PC-3 (cell line): Measurements from ENCODE around the gene PTPRD. TPM values are rescaled to one million over a fixed set of nuclear protein-coding genes. Genes with fewer than 3 reads are reported as not detected.

Experiments used
- ATAC-seq: fragments of 200-7000 bp; cut with Tn5 transposase; 2 replicates; pipeline ENCODE4 v1.9.1; 2020; ENCODE audit warnings: mild to moderate bottlenecking, moderate library complexity
- BruUV-seq: library from RNA; stranded (reverse); fragments of 400-500 nt; replicated peaks from 2 replicates; lab custom pipeline; 2021; lab: Mats Ljungman, UMichigan
- CTCF ChIA-PET: fragments of 300-600 bp; sonication (Branson Sonifier 250); formaldehyde crosslinking; loops from one replicate; lab custom pipeline; 2022; ENCODE audit warnings: antibody characterized with exemption; lab: Charles Lee
- POLR2A ChIA-PET: fragments of 300-600 bp; sonication (Branson Sonifier 250); formaldehyde crosslinking; loops from one replicate; lab custom pipeline; 2022; ENCODE audit warnings: antibody characterized with exemption; ENCODE audit not compliant: unreplicated experiment; lab: Charles Lee
- DNase-seq: peaks from one replicate; pipeline ENCODE4 v3.0.0-alpha.2; 2015
- H2AFZ ChIP-seq: fragments of 300-600 bp; sonication (generic); 2 replicates; pipeline ENCODE4 v1.6.0; 2016; ENCODE audit warnings: antibody characterized with exemption, low read length
- H3F3A ChIP-seq: fragments of 300-600 bp; sonication (generic); one replicate; pipeline ENCODE4 v1.6.0; 2017; ENCODE audit warnings: antibody characterized with exemption, low read length, control low read depth, mild to moderate bottlenecking; ENCODE audit not compliant: unreplicated experiment
- H3K27ac ChIP-seq: fragments of 300-600 bp; sonication (generic); 2 replicates; pipeline ENCODE4 v1.5.1; 2016; ENCODE audit warnings: mild to moderate bottlenecking, low read length
- H3K27me3 ChIP-seq: fragments of 300-600 bp; sonication (generic); 2 replicates; pipeline ENCODE4 v1.6.1; 2016; ENCODE audit warnings: low read length, mixed read lengths
- H3K36me3 ChIP-seq: fragments of 300-600 bp; sonication (generic); 2 replicates; pipeline ENCODE4 v1.6.1; 2016; ENCODE audit warnings: low read depth, mixed run types, low read length, mixed read lengths
- H3K4me1 ChIP-seq: fragments of 300-600 bp; sonication (generic); 2 replicates; pipeline ENCODE4 v1.5.1; 2016; ENCODE audit warnings: low read length; ENCODE audit not compliant: insufficient read depth
- H3K4me2 ChIP-seq: fragments of 300-600 bp; sonication (generic); 2 replicates; pipeline ENCODE4 v1.6.0; 2016; ENCODE audit warnings: low read length
- H3K4me3 ChIP-seq: fragments of 300-600 bp; sonication (generic); 2 replicates; pipeline ENCODE4 v1.5.1; 2016; ENCODE audit warnings: mild to moderate bottlenecking, low read length, mixed read lengths
- H3K79me2 ChIP-seq: fragments of 300-600 bp; sonication (generic); 2 replicates; pipeline ENCODE4 v1.6.1; 2017; ENCODE audit warnings: low read length, mixed read lengths
- H3K9ac ChIP-seq: fragments of 300-600 bp; sonication (generic); 2 replicates; pipeline ENCODE4 v1.6.0; 2016; ENCODE audit warnings: mild to moderate bottlenecking, low read length
- H3K9me2 ChIP-seq: fragments of 300-600 bp; sonication (generic); replicated peaks from 2 replicates; pipeline ENCODE4 v1.6.1; 2016; ENCODE audit warnings: mixed run types, low read length, mixed read lengths
- H3K9me3 ChIP-seq: fragments of 300-600 bp; sonication (generic); 2 replicates; pipeline ENCODE4 v1.6.1; 2016; ENCODE audit warnings: low read length, mixed read lengths
- H4K20me1 ChIP-seq: fragments of 300-600 bp; sonication (generic); 2 replicates; pipeline ENCODE4 v1.6.1; 2016; ENCODE audit warnings: low read length, mixed read lengths
- CTCF ChIP-seq: fragments of 300-600 bp; sonication (generic); conservative IDR thresholded peaks from 2 replicates; pipeline ENCODE4 v1.5.1; 2017; ENCODE audit warnings: antibody characterized with exemption, low read depth, mild to moderate bottlenecking, low read length
- EZH2 ChIP-seq: fragments of 300-600 bp; sonication (generic); IDR thresholded peaks from one replicate; pipeline ENCODE4 v1.6.1; 2017; ENCODE audit warnings: antibody characterized with exemption, mild to moderate bottlenecking, low read length; ENCODE audit not compliant: unreplicated experiment
- EZH2phosphoT487 ChIP-seq: fragments of 300-600 bp; sonication (generic); IDR thresholded peaks from 2 replicates; pipeline ENCODE4 v1.6.1; 2018; ENCODE audit warnings: mild to moderate bottlenecking, antibody characterized with exemption, low read length, borderline replicate concordance
- intact Hi-C: fragments of 100-400 bp; cut with micrococcal nuclease; formaldehyde crosslinking; loops from 2 replicates; pipeline ENCODE4 v1.9.0; 2023
- total RNA-seq: library from RNA; depleted of rRNA; stranded (reverse); fragments of >200 nt; gene quantifications from 2 replicates; pipeline ENCODE4 v1.2.3, GENCODE V29; 2014

The PTPRD gene
- total RNA-seq, 1 experiment from 2014 or later: not detected

- no peaks in the 10 kb centered on the region for H4K20me1 ChIP-seq
- BruUV-seq: no TSS peak
- no peaks in the 10 kb centered on the region for H3K4me1 ChIP-seq
- no peak for DNase-seq
- no peak overlapping the region for H2AFZ ChIP-seq
- H3K4me3 ChIP-seq: no peak overlapping the region
- intact Hi-C loops: no loop called here
- H3K36me3 ChIP-seq: no peaks in the 10 kb centered on the region
- TF ChIP-seq EZH2 (no peak), CTCF (no peak), EZH2phosphoT487 (no peak)
- H3K9ac ChIP-seq: no peak overlapping the region
- no peaks in the 10 kb centered on the region for H3K79me2 ChIP-seq
- ChIA-PET POLR2A (no interaction called here), CTCF (no interaction called here)
- no peak overlapping the region for H3K27ac ChIP-seq
- no peaks in the 10 kb centered on the region for H3K27me3 ChIP-seq
- H3F3A ChIP-seq: no peaks in the 10 kb centered on the region
- H3K4me2 ChIP-seq: no peak overlapping the region
- ATAC-seq: no peak
- no peaks in the 10 kb centered on the region for H3K9me2 ChIP-seq
- H3K9me3 ChIP-seq: no peaks in the 10 kb centered on the region; the same call in 1 of the 2 replicates
Observed at GRCh38 chr9:8365466-8366160, 2247.2 kb downstream of the PTPRD start.

GRCh38 chr9:8365029-8365428 is 2247.8 kb downstream of the PTPRD start:
- H3K4me2 ChIP-seq: no peak overlapping the region
- no peak for TF ChIP-seq CTCF
- no peaks in the 10 kb centered on the region for H3F3A ChIP-seq
- DNase-seq (peak; percentile 1), ATAC-seq (no peak)
- no peak overlapping the region for H2AFZ ChIP-seq
- no peak overlapping the region for H3K4me3 ChIP-seq
- intact Hi-C loops: no loop called here
- no TSS peak for BruUV-seq
- CTCF ChIA-PET: no interaction called here
- H3K9me2 ChIP-seq: no peaks in the 10 kb centered on the region
- no peaks in the 10 kb centered on the region for H3K36me3 ChIP-seq
- H3K27ac ChIP-seq: no peak overlapping the region
- H3K4me1 ChIP-seq: no peaks in the 10 kb centered on the region
- H4K20me1 ChIP-seq: no peaks in the 10 kb centered on the region
- POLR2A ChIA-PET: no interaction called here
- H3K9ac ChIP-seq: no peak overlapping the region
- H3K79me2 ChIP-seq: no peaks in the 10 kb centered on the region
- no peaks in the 10 kb centered on the region for H3K27me3 ChIP-seq
- H3K9me3 ChIP-seq: no peaks in the 10 kb centered on the region; the same call in 1 of the 2 replicates

- CTCF ChIA-PET: no interaction called here
- no peak for TF ChIP-seq CTCF
- TF ChIP-seq EZH2phosphoT487: no peak
- no peak for TF ChIP-seq EZH2
- Histone ChIP-seq H3K27me3 (no peaks in the 10 kb centered on the region), H2AFZ (no peak overlapping the region), H3K36me3 (no peaks in the 10 kb centered on the region), H3K9me3 (no peaks in the 10 kb centered on the region; the same call in 1 of the 2 replicates), H4K20me1 (no peaks in the 10 kb centered on the region), H3K4me1 (no peaks in the 10 kb centered on the region), H3K9me2 (no peaks in the 10 kb centered on the region), H3K4me2 (no peak overlapping the region), H3K9ac (no peak overlapping the region), H3K4me3 (no peak overlapping the region), H3F3A (no peaks in the 10 kb centered on the region), H3K27ac (no peak overlapping the region), H3K79me2 (no peaks in the 10 kb centered on the region)
- DNase-seq: no peak
- POLR2A ChIA-PET: no interaction called here
- BruUV-seq: no TSS peak
- no peak for ATAC-seq
- intact Hi-C loops: no loop called here
Observed at GRCh38 chr9:8364026-8364752, 2248.6 kb downstream of the PTPRD start.
